Hematopoietic multipotent progenitor cell (in vitro differentiated cells): Measurements from ENCODE around the gene KLF6. TPM values are rescaled to one million over a fixed set of nuclear protein-coding genes. Genes with fewer than 3 reads are reported as not detected.

Experiments used
- DNase-seq, 3 donors: peaks; one replicate each; pipeline ENCODE4 v3.0.0-alpha.2; 2011 to 2015; ENCODE audit warnings: low read depth in 2 of 3, low spot score in 2 of 3
- total RNA-seq: library from RNA; depleted of rRNA; stranded (reverse); fragments of >200 nt; gene quantifications from one replicate; pipeline ENCODE4 v1.2.3, GENCODE V29; 2012

Gene KLF6
- total RNA-seq, 1 donor: 177 TPM

DNA sequence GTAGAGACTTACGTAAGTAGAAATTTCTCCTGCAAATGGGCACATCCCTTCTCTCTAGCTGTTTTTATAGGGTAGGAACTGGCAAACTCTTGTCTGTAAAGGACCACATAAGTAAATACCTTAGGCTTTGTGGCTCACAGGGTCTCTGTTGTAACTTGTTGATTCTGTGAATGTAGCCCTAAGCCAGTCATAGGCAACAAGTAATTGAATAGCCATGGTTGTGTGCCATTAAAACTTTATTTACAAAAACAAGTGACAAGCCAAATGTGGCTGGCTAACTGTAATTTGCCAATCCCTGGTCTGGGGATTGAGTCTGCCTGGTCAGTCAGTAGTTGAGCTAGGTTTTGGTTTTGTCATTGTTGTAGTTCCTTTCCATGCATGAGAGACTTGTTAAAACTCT is 5.3 kb upstream of the KLF6 start:
- no peak for DNase-seq

DNA sequence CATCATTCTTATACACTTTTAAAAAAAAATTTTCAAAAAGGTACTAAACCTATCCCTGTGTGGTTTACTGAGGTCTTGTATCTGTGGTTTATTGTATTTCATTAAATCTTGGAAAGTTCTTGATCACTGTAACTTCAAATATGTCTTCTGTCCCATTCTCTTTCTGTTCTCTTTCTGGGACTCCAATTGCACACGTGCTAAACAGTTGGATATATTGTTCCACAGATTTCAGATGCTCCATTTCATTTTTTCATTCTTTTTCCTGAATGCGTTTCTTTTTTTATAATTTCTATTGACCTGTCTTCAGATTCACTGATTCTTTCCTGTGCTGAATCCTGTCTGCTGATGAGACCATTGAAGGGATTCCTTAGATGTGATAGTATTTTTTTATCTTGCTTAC is 4.6 kb upstream of the KLF6 start:
- no peak for DNase-seq

GRCh38 chr10:3787816-3788215 is 2.8 kb upstream of the KLF6 start:
- DNase-seq: no peak

DNA sequence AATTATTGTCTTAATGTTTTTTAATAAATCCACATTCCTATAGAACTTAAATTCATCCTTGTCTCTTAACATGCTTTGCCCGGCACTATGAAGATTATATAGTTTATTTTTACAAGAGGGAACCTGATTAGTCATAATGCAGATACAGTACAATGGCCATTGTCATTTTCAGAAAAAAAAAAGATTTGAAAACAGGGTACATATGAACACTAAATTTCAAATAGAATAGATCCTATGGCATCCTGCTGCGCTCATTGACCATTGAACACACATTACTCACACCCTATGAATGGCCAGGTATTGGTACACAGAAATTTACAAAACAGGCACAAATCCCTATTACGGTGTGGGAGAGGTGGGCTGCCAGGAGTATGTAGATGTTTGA is 2.0 kb upstream of the KLF6 start:
- no peak for DNase-seq

DNA sequence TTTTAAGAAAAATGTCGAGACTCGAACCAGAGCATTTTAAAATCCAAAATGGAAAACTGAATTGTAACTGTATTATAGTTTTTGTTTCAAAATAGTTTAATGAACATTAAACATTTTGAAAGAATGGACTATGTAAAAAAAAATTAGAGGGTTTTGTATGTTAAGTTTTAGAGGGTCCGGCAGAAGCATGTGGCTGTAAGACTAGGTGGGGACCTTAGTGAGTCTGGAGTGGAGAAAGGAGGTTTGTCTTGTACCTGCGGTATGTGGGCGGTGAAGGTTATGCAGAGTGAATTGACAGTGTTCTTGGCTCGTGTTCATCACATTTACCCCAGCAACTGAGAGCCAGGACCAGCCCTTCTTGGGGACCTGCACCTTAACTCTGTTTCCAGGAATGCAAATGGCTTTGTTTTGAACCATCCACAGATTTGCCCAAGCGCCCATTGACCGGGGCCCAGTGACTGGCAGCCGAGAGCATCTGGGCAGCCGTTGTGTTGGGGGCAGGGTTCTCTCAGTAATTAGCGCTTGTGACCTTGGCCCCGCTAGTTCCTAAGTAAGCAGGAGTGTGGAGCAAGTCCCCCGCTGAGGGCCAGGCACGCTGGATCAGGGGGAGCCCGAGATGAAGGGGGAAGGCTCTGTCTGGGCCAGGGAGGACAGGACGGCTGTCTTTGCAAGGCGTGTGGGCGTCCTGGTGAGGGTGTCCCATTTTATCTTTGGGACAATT is 1.4 kb upstream of the KLF6 start:
- DNase-seq: no peak

DNA sequence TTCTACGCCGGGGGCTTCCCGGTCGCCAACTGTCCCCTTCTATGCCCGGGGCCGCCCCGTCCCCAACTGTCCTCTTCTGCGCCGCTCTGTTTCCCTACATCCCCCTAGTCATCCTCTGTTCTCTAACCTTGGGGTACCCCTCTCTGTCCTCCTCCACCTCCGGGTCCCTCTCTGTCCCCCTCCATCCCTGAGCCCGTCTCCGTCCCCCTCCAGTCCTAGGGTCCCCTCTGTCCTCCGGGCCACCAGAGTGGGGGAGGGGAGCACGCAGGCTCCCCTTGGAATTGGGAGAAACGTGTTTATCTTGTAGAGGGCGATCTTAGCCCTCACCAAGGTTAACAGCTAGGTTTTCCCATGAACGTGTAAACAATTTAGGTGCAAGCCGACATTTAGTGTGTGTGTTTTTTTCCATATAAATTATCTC is 852 bp upstream of the KLF6 start:
- DNase-seq: peak in 1 of 3 donors; percentile 47

GRCh38 chr10:3785251-3785850 is 342 bp upstream of the KLF6 start:
- DNase-seq: peak; percentile 99 to 100 (median 99)

GRCh38 chr10:3783682-3784432 is 1.2 kb downstream of the KLF6 start:
- DNase-seq: peak in 1 of 3 donors; percentile 40

DNA sequence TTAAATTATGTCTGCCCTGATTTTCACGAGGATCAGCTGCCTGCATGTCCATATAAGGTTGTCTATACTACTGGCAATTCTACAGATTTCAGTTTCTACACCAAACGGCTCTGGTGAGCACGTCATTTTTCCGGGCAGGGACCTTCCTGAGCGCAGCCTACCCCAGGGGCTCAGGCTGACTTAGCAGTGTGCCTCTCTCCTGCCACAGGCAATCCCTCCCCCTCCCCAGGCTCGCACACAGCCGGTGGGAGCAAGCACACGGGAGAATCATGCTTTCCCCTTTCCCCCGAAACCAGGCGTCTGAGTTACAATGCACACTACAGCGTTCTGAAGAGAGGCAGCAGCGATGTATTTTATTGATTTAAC is 1.7 kb downstream of the KLF6 start:
- DNase-seq: peak in 1 of 3 donors; percentile 67

- DNase-seq: peak in 2 of 3 donors; percentile 75 to 77
Observed at GRCh38 chr10:3782451-3783315, 2.3 kb downstream of the KLF6 start.

GRCh38 chr10:3782146-3782450 is 2.9 kb downstream of the KLF6 start:
- peak in 1 of 3 donors; percentile 39 for DNase-seq

DNA sequence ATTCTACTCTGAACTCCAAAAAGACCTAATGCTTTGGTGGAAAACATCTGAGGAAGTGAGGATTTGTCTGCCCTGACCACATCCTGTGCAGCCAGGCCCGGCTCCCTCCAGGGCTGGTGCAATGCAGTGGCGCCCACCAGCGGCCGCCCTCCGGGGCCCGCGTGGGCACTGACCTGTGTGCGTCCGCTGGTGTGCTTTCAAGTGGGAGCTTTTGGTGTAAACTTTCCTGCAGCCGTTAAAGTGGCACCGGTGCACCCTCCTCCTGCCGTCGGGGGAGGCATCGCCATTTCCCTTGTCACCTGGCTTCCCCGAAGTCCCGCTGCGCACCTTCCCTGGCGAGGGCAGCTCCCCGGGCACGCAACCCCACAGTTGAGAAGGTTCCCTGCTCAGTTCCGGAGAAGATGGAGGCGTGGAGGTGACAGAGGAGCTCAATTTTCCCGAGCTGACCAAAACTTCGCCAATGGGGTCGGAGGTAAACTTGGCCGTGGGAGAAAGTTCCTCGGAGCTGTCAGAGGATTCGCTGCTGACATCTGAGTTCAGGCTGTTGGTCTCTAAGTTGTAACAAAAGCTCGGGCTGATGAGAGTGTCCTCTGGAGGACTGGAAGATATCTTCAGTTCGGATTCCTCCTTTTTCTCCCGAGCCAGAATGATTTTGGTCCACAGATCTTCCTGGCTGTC is 3.4 kb downstream of the KLF6 start:
- no peak for DNase-seq

DNA sequence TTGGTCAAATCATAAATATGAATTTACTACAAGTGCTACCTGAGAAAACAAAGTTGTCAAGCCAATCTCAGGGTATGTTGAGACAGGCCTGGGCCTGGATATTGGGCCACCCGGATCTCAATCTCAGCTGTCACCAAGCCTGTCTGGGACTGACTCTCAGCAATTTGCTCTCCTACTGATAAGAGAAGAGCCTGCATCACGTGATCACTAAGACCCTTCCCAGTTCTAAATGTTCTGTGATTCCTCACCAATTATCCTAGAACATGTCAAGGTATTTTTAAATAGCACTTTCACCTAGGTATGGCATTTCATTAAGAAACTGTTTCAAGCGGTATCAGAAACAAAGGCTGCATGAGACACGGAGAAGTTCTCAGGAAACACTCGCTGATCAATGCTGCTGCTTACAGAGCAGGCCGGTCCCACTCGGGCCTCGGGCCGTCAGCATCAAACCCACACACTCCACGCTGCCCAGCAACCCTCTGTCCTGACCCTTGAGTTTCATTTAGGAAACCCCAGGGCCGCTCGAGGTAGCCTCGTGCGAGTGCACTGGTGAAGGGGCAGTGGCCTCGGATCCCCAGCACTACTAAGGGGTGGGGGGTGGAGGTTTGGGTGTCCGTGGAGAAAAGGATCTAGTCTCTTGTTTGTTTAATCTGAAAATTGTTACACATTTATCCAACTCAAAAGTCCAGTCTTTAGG is 4.1 kb downstream of the KLF6 start:
- DNase-seq: peak in 1 of 3 donors; percentile 20

DNA sequence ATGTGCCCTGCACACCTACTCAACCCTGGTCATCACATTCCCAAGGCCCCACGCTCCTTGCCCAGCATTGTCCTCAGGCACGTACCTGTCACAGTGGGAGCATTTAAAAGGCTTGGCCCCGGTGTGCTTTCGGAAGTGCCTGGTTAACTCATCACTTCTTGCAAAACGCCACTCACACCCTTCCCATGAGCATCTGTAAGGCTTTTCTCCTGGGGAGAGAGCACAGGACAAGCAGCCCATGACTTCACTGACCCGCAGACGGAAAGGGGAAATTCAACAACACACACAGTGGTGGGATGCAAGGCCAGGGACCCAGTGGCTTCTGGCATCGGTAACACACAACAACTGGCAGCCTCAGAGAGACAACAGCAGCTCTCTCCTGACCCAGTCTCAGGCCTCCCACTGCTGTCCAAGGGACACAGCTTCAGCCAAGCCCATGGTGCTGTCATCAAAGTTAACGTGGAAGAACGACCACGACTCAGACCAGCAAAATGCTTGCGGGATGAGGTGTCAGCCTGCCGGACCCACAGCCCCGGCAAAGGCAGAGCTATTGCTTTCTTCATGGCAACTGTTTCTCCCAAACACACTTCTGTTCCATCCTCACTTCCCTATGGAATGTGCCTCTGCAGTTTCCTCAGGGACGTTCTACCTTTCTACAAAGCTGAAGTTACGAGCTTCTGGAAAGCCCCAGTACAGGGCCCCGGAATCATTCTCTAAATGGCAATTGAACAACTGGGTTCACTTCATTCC is 4.8 kb downstream of the KLF6 start:
- peak in 1 of 3 donors; percentile 19 for DNase-seq

DNA sequence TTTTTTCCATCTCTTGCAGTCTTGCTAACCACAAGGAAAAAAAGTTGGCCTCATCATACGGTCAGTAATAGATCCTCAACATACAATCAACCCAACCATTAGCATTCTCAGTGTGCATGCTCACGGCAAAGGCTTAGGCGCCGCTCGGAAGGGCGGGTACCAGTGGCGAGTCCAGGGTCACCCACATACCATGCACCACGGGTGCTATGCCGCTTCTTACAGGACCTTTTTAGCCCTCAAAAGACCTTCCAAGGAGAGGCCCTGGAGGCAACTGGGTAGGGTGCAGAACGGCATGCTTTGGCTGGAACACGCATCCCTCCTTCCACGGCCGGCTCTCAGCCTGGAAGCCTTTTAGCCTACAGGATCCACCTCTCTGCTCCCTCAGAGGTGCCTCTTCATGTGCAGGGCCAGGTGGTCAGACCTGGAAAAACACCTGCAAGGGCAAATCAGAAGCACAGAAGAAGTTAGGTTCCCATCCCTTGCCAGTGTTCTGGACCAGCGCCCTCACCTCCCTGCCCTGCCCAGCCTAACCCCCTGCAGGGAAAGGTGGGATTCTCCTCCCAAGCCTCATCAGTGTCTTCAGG is 5.8 kb downstream of the KLF6 start:
- peak in 1 of 3 donors; percentile 14 for DNase-seq

- DNase-seq: peak in 1 of 3 donors; percentile 21
Observed at GRCh38 chr10:3778692-3779157, 6.3 kb downstream of the KLF6 start.

- peak in 1 of 3 donors; percentile 22 for DNase-seq
Observed at GRCh38 chr10:3777981-3778691, 6.9 kb downstream of the KLF6 start.
